GM19328 (cell line): Measurements from ENCODE around the gene PIK3R5.
"Not testable (repeated sequence)": the region's sequence is repeated elsewhere in the genome, so short reads cannot be mapped to it uniquely, and the experiment has no call there.

ENCODE experiments used
- ATAC-seq: cut with Tn5 transposase; IDR thresholded peaks from one replicate; pipeline ENCODE4 v1.9.1; 2021; ENCODE audit warnings: mild to moderate bottlenecking, moderate library complexity; ENCODE audit not compliant: unreplicated experiment

The PIK3R5 gene

DNA sequence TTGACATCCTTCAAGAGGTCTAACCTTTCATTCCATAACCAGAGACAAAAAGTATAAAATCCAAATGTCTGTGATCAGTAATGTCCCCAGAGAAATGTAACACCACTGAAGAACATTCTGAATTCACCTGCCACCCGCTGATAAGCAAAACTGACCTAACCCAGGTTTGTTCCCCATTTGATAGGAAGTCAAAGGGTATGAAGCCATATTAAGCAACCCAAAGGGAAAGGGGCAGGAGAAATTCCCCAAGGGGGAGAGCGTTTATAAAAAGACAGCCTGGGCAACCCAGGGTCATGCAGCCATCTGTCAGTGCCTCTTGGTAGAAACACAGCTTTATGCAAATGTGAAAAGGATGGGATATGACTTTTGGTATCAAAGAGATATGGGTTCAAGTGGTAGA lies 67.4 kb downstream of the PIK3R5 start:
- ATAC-seq = no peak

DNA sequence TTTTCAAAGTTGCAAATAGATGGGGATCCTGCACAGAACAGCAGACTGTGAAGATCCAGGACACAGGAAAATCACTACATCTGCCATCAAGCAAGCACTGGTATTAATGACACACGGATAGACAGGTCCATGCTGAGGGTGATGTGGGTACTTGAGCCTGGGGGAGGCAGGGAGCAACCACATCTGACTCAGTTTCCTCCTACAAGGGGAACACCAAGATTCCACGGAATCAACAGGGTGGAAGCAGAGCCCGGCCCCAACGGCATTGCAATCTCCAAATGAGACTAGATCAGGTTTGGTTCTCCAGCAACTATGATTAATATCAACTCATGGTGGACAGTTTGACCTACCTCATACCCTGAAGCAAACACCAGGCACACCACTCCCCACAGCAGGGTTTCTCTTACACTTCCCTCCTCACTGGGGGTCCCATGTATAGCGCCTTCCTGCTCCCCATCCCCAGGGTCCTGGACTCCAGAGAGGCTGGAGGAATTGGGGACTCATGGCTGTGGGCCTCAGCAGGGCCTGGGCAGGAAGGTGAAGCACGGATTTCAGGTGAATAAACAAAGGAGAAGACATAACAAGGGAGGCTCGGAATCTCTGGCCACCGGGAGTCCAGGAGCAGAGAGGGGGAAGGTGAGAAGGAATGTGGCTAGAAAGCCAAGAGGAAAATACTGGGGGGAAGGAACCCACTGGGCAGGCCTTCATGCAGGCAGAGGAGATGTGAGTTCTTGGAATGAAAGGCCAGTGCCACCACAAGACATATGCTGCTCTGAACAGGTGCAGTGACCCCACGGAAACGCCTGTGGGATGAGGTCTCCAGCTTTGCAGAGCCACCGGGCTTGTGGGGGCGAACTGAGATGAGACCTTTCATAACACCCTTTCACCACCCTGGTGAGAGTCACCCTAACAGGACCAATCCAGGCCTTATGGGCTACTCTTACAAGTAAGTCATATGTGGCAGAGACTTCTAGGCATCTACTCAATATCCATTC lies 68.6 kb downstream of the PIK3R5 start:
- no peak for ATAC-seq

DNA sequence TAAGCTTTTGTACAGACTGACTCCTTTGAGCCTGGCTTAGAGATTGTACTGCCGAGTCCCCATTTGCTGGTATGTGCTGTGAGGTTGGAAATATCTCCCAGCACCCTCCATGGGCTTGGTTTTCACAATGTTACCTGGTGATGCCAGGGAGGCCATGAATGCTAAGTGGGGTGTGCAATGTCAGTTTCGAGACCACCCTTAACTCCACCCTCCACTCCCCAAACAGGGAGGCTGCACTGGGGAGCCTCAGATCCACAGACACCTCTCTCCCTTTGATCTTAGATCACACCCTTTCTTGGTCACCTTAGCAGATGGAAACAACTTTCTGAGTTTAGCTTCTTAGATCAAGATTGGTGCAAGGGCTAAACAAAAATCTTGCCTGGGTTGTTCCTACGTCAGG lies 69.4 kb downstream of the PIK3R5 start:
- ATAC-seq = no peak

- ATAC-seq = no peak
Observed at GRCh38 chr17:8894673-8895578, 70.6 kb downstream of the PIK3R5 start.

DNA sequence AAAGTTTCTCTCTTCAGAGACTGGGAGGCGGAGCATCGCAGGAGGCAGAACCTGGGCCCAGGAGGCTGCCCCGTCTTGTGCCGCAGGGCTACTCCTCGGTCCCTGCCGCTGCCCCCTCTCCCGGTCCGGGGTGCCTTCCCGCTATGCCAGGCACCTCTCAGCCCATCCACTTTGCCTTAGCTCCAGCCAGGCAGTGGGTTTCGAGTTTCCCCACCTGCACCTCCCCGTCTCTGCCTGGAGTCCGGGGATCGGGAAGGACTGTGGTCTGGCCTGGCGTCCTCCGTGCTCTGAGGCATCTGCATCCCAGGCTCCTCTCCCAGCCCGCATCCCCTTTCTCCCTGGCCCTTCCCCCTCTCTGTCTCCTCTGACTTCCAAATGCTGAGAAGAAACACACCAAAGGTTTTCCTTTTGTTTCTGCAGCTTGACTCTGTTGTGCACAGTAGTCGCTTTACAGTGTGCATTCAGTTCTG lies 71.3 kb downstream of the PIK3R5 start:
- no peak for ATAC-seq

DNA sequence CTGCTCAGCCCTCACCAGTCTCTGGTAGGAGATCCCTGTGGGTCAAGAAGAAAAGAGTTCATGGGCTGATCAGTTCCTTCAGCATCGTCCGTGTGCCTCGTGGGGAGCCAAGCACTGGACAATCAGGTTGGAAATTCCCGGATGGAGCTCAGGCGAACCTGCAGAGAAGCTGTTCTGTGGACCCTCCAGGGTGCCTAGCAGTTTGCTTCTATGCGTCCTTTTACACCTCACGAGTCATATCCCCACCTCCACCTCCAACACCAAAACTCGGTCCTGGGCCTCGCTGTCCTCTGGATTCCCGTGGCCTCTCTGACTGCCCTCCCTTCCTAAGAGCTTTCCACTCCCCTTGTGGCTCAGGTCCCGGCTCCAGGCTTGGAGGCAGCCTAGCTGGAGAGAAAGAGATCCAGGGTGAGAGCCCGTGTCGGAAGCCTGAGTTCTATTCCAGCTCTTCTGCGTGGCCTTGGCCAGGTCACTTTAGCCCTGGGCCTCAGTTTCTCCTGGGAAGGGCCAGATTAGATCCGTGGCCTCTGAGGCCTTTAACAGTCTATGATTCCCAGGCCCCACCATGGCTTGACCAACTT lies 71.8 kb downstream of the PIK3R5 start:
- no peak for ATAC-seq

DNA sequence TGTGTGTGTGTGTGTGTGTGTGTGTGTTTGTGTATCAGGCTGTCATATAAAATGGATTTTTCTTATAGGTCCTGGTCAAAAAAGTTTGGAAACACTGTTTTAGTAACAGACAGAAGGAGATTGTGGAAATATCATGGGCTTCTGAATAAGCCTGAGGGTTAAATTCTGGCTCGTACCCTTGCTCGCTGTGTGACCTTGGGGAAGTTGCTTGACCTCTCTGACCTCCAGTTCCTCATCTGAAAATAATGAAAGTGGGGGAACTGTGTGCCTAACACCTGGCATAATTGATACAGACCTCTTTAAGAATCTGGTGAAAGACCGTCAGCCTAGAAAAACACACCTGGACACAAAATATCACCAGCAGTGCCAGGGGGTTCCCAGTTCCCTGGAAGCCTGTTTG lies 72.4 kb downstream of the PIK3R5 start:
- ATAC-seq = no peak

DNA sequence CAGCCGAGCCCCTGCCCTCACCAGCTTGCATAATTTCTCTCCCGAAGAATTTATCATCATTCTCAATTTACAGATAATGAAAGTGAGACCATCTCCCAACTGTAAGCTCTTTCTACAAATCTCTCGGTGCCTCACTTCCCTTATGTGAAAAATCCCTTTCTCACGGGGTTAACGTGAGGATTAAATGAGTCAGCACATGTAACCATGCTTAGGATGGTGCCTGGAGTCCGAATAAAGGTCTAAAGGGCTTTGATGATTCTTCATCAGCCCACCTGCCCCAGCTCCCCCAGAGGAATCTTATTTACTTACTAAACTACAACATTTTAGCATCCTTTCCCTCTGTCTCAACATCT lies 73.2 kb downstream of the PIK3R5 start:
- no peak for ATAC-seq

- no peak for ATAC-seq
Observed at GRCh38 chr17:8890671-8891070, 74.8 kb downstream of the PIK3R5 start.

- ATAC-seq = no peak
Observed at GRCh38 chr17:8889458-8890210, 75.9 kb downstream of the PIK3R5 start.

- no peak for ATAC-seq
Observed at GRCh38 chr17:8888704-8889302, 76.7 kb downstream of the PIK3R5 start.

DNA sequence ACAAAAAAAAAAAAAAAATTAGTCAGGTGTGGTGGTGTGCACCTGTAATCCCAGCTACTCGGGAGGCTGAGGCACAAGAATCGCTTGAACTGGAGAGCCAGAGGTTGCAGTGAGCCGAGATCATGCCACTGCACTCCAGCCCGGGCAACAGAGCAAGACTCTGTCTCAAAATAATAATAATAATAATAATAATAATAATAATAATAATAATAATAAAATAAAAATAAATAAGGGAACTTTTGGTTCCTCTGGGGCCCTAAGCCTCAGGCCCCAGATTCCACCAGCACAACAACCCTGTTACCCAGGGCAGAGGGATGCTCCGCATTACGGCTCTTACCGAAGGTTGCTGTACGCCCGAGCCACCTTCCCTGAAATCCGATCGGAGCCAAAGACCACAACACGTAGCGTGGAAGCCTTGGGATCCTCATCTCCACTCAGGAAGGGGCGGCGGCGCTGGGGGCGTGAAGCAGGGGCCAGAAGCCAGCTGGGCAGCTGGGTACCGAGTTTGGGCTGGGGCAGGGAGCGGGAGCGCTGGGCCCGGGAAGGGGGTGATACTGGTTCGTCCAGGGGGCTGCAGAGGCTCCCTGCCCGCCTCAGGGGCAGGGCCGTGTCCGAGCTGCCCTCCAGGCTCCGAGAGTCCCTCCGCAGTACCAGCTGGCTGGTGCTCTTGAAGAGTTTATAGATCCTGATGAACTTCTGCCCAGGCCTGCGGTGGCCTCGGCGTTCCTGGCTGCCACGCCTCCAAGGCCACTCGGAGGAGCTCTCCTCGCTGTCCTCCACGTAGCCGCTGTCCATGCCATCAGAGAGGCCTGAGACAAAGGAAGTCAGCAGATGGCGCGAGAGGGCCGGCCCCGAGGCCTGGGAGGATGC lies 77.4 kb downstream of the PIK3R5 start:
- no peak for ATAC-seq

GRCh38 chr17:8887301-8887700 lies 78.2 kb downstream of the PIK3R5 start:
- no peak for ATAC-seq

- ATAC-seq = no peak
Observed at GRCh38 chr17:8885967-8886684, 79.4 kb downstream of the PIK3R5 start.

DNA sequence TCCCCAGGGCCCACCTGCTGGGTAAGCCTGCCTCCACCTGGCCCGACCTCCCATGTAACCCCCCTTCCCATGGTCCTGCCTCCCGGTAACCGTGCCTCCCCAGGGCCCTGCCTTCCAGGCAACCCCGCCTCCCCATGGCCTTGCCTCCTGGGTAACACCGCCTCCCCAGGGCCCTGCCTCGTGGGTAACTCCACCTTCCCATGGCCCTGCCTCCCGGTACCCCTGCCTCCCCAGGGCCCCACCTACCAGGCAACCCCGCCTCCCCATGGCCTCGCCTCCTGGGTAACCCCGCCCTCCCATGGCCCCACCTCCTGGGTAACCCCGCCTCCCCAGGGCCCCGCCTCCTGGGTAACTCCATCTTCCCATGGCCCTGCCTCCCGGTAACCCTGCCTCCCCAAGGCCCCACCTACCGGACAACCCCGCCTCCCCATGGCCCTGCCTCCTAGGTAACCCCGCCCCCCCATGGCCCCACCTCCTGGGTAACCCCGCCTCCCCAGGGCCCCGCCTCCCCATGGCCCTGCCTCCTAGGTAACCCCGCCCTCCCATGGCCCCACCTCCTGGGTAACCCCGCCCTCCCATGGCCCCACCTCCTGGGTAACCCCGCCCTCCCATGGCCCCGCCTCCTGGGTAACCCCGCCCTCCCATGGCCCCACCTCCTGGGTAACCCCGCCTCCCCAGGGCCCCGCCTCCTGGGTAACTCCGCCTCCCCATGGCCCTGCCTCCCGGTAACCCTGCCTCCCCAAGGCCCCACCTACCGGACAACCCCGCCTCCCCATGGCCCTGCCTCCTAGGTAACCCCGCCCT lies 80.1 kb downstream of the PIK3R5 start:
- not testable (repeated sequence) for ATAC-seq

DNA sequence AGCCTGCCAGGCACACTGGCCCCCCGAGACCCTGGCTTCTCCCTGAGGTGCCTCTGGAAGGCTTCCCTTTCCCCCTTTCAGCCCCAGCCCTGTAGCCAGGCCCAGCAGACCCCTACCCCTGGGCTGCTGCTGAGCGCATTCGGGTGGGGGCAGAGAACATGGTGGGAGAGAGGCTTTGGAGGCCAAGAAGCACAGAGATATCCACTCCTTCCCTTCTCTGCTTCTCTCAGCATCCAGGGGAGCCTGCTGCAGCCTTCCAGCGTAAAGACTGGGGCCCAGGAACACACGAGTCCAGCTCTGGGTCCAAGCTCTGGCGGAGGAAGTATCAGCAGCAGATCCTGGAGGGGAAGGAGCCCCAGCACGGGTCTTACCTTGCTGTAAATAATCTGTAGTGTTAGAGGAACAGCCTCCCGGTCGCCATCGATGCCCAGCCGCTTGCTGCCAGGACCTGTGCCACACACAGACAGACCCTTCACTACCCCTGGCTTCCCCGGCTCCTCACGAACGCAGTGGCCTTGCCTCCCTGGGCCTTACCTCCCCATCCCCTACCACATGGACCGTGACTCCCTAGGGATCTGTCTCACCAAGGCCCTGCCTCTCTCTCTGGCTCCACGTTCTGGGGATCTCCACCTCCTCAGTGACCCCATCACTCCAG lies 81.0 kb downstream of the PIK3R5 start:
- ATAC-seq = no peak

- no peak for ATAC-seq
Observed at GRCh38 chr17:8883353-8883752, 82.2 kb downstream of the PIK3R5 start.
